GM19043 (cell line): ENCODE measurements around the gene GSTA2.
"Not testable (repeated sequence)": the region's sequence is repeated elsewhere in the genome, so short reads cannot be mapped to it uniquely, and the experiment has no call there.

ENCODE experiments used
- ATAC-seq: cut with Tn5 transposase; IDR thresholded peaks from one replicate; pipeline ENCODE4 v1.9.1; 2021; ENCODE audit warnings: low read depth; ENCODE audit not compliant: unreplicated experiment

GSTA2 gene

GRCh38 chr6:52763322-52763916 lies at the start of gene GSTA2:
Gene GSTA2, minus strand, starts transcription at chr6:52763475. Its CDS starts 5,528 bp downstream, at chr6:52757947.
- not testable (repeated sequence) for ATAC-seq

GRCh38 chr6:52809777-52810176 lies 46.5 kb upstream of the GSTA2 start:
- ATAC-seq, result not testable (repeated sequence)

- ATAC-seq, result no peak
Observed at GRCh38 chr6:52808660-52809059, 45.4 kb upstream of the GSTA2 start.

- ATAC-seq, result not testable (repeated sequence)
Observed at GRCh38 chr6:52803668-52804255, 40.5 kb upstream of the GSTA2 start, which contains the start of gene GSTA1. Gene GSTA1, minus strand, starts transcription at chr6:52803816. Its CDS starts 4,549 bp downstream, at chr6:52799267.

GRCh38 chr6:52802806-52803205 lies 39.5 kb upstream of the GSTA2 start:
- ATAC-seq, result no peak

GRCh38 chr6:52801188-52801841 lies 38.0 kb upstream of the GSTA2 start:
- no peak for ATAC-seq

GRCh38 chr6:52799272-52799671 lies 36.0 kb upstream of the GSTA2 start:
- not testable (repeated sequence) for ATAC-seq

GRCh38 chr6:52794366-52794765 lies 31.1 kb upstream of the GSTA2 start:
- not testable (repeated sequence) for ATAC-seq

- ATAC-seq, result no peak
Observed at GRCh38 chr6:52790861-52791260, 27.6 kb upstream of the GSTA2 start.

- not testable (repeated sequence) for ATAC-seq
Observed at GRCh38 chr6:52789658-52790057, 26.4 kb upstream of the GSTA2 start.

GRCh38 chr6:52788478-52788877 lies 25.2 kb upstream of the GSTA2 start:
- ATAC-seq, result no peak

GRCh38 chr6:52787917-52788316 lies 24.6 kb upstream of the GSTA2 start:
- no peak for ATAC-seq

GRCh38 chr6:52786249-52786956 lies 23.1 kb upstream of the GSTA2 start:
- ATAC-seq, result no peak

- not testable (repeated sequence) for ATAC-seq
Observed at GRCh38 chr6:52782696-52783274, 19.5 kb upstream of the GSTA2 start.

- ATAC-seq, result not testable (repeated sequence)
Observed at GRCh38 chr6:52782209-52782608, 18.9 kb upstream of the GSTA2 start.

GRCh38 chr6:52779237-52779636 lies 16.0 kb upstream of the GSTA2 start:
- ATAC-seq, result no peak

- ATAC-seq, result not testable (repeated sequence)
Observed at GRCh38 chr6:52776711-52777351, 13.6 kb upstream of the GSTA2 start.

GRCh38 chr6:52769399-52769798 lies 6.1 kb upstream of the GSTA2 start:
- ATAC-seq, result not testable (repeated sequence)

GRCh38 chr6:52767658-52768057 lies 4.4 kb upstream of the GSTA2 start:
- not testable (repeated sequence) for ATAC-seq
